ENCODE measurements around the gene MARCHF7. TPM values are rescaled to one million over a fixed set of nuclear protein-coding genes. Genes with fewer than 3 reads are reported as not detected.

MARCHF7 gene
- total and polyA plus RNA-seq, 9 donors = 42.7 to 89.0 (median 83.9) TPM

DNA sequence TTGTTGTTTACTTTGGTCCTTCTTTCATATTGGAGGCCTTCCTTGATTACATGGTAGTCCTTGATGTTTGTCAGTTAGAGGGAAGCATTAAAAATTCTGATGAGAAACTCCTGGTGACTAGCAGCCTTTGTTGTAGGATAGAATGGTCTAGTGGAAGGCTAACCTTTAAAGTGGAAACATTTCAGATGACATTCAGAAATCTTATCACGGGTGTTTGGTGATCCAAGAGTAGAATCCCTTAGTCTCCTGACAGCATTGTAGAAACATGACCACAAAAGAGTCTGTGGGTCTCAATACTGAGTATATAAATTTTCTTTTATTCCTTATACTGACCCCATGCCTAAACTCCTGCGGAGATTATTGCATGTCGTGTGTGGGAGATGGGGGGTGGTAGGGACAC lies 13.4 kb downstream of the MARCHF7 start:
- H3K4me3 ChIP-seq = no peak overlapping the region
- 91 to 96% (median 94%) methylated on average over 3 of the region's 3 CpGs for WGBS, 3 donors
- H3K36me3 ChIP-seq = no peaks in the 10 kb centered on the region
- intact Hi-C loops (cut with DNase I) = no loop called here
- no peaks in the 10 kb centered on the region for H3K4me1 ChIP-seq (ENCODE audit: insufficient read depth)
- H3K27ac ChIP-seq = no peak overlapping the region
- DNase-seq = no peak
- no peaks in the 10 kb centered on the region for H3K9me3 ChIP-seq
- no peak for TF ChIP-seq EP300 (IDR thresholded peaks at IDR 0.05)
- TF ChIP-seq, protein P1, sequence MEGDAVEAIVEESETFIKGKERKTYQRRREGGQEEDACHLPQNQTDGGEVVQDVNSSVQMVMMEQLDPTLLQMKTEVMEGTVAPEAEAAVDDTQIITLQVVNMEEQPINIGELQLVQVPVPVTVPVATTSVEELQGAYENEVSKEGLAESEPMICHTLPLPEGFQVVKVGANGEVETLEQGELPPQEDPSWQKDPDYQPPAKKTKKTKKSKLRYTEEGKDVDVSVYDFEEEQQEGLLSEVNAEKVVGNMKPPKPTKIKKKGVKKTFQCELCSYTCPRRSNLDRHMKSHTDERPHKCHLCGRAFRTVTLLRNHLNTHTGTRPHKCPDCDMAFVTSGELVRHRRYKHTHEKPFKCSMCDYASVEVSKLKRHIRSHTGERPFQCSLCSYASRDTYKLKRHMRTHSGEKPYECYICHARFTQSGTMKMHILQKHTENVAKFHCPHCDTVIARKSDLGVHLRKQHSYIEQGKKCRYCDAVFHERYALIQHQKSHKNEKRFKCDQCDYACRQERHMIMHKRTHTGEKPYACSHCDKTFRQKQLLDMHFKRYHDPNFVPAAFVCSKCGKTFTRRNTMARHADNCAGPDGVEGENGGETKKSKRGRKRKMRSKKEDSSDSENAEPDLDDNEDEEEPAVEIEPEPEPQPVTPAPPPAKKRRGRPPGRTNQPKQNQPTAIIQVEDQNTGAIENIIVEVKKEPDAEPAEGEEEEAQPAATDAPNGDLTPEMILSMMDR (IDR thresholded peaks at IDR 0.05) = no peak
- no peak for TF ChIP-seq POLR2A (IDR thresholded peaks at IDR 0.05)
- no peaks in the 10 kb centered on the region for H3K27me3 ChIP-seq

DNA sequence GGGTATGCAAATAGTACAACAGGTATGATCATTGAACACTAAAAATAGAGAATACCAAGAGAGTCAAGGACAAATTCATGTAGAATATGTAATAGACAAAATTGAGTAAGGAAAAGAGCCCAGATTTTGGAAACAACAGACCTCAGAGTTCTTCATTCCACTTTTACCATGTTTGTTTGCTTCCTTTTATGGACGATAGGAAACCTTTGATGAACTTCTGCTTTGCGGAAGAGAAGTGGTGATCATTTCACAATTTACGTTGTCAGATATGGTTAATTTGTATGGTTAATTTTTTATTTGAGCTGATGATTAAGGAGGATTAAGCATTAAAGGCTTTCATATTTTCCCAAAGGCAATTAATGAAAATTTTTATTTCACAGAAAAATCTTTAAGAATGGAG lies 16.3 kb downstream of the MARCHF7 start:
- Histone ChIP-seq H3K4me3 (no peak overlapping the region), H3K36me3 (no peaks in the 10 kb centered on the region), H3K4me1 (ENCODE audit: insufficient read depth) (no peaks in the 10 kb centered on the region), H3K27ac (no peak overlapping the region), H3K9me3 (no peaks in the 10 kb centered on the region), H3K27me3 (no peaks in the 10 kb centered on the region)
- TF ChIP-seq POLR2A (IDR thresholded peaks at IDR 0.05) (no peak), EP300 (IDR thresholded peaks at IDR 0.05) (no peak)
- TF ChIP-seq, protein P1 (IDR thresholded peaks at IDR 0.05) = no peak
- DNase-seq = no peak
- intact Hi-C loops (cut with DNase I) = no loop called here
- WGBS, 3 donors = 79 to 86% (median 85%) methylated on average over 3 of the region's 3 CpGs

DNA sequence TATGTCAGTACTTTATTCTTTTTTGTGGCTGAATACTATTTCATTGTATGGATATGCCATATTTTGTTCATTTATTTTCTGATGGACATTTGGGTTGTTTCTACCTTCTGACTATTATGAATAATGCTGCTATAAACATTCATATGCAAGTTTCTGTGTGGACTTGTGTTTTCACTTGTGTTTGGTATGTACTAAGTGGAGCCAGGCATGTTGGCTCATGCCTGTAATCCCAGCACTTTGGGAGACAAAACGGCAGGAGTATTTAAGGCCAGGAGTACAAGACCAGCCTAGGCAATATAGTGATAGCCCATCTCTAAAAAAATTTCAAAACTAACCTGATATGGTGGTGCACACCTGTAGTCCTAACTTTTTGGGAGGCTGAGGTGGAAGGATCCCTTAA lies 23.3 kb downstream of the MARCHF7 start:
- WGBS, 3 donors = 87 to 89% (median 87%) methylated on average over 1 of the region's 1 CpG
- Histone ChIP-seq H3K9me3 (no peaks in the 10 kb centered on the region), H3K27me3 (no peaks in the 10 kb centered on the region), H3K4me1 (ENCODE audit: insufficient read depth) (peaks cover 6% of the 10 kb centered on the region), H3K4me3 (no peak overlapping the region), H3K36me3 (no peaks in the 10 kb centered on the region), H3K27ac (no peak overlapping the region)
- TF ChIP-seq, protein P1 (IDR thresholded peaks at IDR 0.05) = no peak
- no peak for TF ChIP-seq POLR2A (IDR thresholded peaks at IDR 0.05)
- TF ChIP-seq EP300 (IDR thresholded peaks at IDR 0.05) = no peak
- no peak for DNase-seq
- intact Hi-C loops (cut with DNase I) = no loop called here

DNA sequence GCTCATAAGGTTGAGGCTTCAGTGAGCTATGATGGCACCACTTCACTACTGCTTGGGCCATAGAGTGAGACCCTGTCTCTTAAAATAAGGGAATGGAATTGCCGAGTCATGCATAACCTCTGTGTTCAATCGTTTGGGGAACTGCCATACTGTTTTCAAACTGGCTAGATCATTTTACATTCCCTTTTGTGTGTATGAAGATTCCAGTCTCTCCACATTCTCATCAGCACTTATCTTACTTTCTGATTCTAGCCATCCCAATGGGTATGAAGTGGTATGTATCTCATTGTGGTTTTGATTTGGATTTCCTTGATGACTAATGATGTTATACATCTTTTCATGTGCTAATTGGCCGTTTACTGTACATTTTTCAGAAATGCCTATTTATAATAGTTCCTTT lies 23.7 kb downstream of the MARCHF7 start:
- Histone ChIP-seq H3K27me3 (no peaks in the 10 kb centered on the region), H3K27ac (no peak overlapping the region), H3K9me3 (no peaks in the 10 kb centered on the region), H3K36me3 (no peaks in the 10 kb centered on the region), H3K4me1 (ENCODE audit: insufficient read depth) (peaks cover 6% of the 10 kb centered on the region), H3K4me3 (no peak overlapping the region)
- DNase-seq = no peak
- intact Hi-C loops (cut with DNase I) = no loop called here
- TF ChIP-seq, protein P1 (IDR thresholded peaks at IDR 0.05) = no peak
- WGBS, 3 donors = 83 to 86% (median 85%) methylated on average over 3 of the region's 3 CpGs

Measured in ovary (tissue), 9 donors.